Activated naive CD4-positive, alpha-beta T cell treated with anti-CD3 and anti-CD28 coated beads, Interleukin-2, amount 50 U/mL, for 24 hours (primary cell): ENCODE measurements around the gene YARS1.

ENCODE experiments used
- H3K27ac Mint-ChIP-seq: one replicate; pipeline ENCODE4 v1.8.0; 2021; ENCODE audit warnings: mild to moderate bottlenecking, mixed read lengths
- H3K27me3 Mint-ChIP-seq: one replicate; pipeline ENCODE4 v1.8.0; 2021; ENCODE audit warnings: mixed read lengths
- H3K36me3 Mint-ChIP-seq: one replicate; pipeline ENCODE4 v1.8.0; 2021; ENCODE audit warnings: mixed read lengths
- H3K4me1 Mint-ChIP-seq: one replicate; pipeline ENCODE4 v1.8.0; 2021; ENCODE audit warnings: mixed read lengths
- H3K4me3 Mint-ChIP-seq: one replicate; pipeline ENCODE4 v1.8.0; 2021; ENCODE audit warnings: mild to moderate bottlenecking, mixed read lengths
- H3K9me3 Mint-ChIP-seq: one replicate; pipeline ENCODE4 v1.8.0; 2021; ENCODE audit warnings: mixed read lengths

Gene YARS1

DNA sequence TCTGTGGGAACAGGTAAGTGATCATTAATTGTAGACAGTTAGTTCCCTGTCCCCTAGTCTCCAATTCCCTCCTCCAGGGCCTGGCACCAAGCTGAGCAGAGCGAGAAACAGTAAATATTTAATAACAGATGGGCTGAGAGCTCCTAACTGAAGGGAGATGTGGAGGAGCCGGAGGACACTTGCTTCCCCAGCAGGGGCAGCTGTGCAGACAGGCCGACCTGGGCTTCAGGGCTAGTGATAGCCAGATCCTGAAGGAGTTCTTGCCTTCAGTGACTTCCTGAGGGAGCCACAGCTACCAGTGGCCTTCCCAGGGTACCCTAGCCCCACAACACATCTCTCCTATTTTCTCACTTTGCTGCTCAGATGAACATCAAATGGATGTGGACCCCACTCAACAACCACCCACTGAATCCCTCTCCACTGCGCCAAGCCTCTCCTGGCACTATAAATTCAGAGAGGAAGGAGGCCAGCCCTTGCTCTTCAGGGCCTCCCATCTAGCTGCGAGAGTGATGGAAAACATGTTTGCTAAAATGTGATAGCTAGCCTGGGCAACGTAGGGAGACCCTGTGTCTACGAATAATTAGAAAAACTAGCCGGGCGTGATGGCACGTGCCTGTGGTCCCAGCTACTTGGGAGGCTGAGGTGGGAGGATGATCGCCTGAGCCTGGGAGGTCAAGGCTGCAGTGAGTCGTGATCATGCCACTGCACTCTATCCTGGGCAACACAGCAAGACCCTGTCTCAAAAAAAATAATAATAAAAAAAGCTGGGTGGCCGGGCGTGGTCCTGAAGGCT, 87.7 kb downstream of the YARS1 start:
- Mint-ChIP-seq H3K27ac (no peak overlapping the region), H3K27me3 (no peaks in the 10 kb centered on the region), H3K4me3 (no peak overlapping the region), H3K9me3 (no peaks in the 10 kb centered on the region), H3K36me3 (no peaks in the 10 kb centered on the region), H3K4me1 (peaks cover 23% of the 10 kb centered on the region)

DNA sequence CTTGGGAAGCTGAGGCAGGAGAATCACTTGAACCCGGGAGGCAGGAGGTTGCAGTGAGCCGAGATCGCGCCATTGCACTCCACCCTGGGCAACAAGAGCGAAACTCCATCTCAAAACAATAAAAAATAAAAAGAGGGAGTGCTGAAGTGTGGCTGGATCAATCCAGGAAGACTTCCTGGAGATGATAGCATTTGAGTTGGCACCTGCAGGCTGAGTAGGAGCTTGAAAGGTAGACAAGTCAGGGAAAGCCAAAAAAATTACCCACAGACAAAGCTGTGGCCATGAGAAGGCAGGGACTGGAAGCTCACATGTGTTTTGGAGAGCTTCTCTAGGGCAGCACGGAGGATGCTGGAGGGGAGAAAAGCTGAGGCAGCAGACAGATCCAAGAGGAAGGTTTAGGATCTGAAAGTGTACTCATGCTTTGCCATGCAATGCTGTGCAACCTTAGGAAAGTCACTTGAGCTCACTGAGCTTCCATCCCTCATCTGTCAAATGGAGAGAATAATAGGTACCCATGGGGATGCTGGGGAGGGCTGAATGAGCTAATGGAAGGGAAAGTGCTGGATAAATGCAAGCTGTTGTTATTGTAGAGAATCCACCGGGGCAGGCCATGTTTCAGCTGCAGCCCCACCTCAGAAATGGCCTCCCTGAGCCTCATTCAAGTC, 88.6 kb downstream of the YARS1 start:
- peaks cover 23% of the 10 kb centered on the region for H3K4me1 Mint-ChIP-seq

DNA sequence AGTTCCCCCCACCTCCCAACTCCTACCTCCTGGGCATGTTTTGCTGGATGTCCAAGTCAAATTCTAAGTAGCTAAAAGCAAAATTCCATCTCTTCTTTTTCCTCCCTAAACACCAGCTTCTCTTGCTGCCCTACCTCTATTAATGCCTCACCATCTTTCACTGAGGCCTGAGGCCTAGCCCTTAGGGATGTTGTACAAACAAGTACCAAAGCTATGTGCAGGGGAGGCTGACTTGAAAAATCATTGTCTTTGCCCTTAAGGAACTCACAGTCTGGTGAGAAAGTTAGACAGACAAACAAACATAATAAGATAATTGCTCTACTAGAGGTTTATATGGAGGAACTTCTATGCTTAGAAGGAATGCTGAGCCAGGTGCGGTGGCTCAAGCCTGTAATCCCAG, 89.3 kb downstream of the YARS1 start:
- Mint-ChIP-seq H3K36me3 (no peaks in the 10 kb centered on the region), H3K4me3 (no peak overlapping the region), H3K27ac (no peak overlapping the region), H3K4me1 (peaks cover 23% of the 10 kb centered on the region), H3K9me3 (no peaks in the 10 kb centered on the region), H3K27me3 (no peaks in the 10 kb centered on the region)

More for the DNA sequence above, 88.6 kb downstream of the YARS1 start:
- H3K4me3 Mint-ChIP-seq, result no peak overlapping the region
- no peak overlapping the region for H3K27ac Mint-ChIP-seq
- no peaks in the 10 kb centered on the region for H3K27me3 Mint-ChIP-seq
- H3K9me3 Mint-ChIP-seq, result no peaks in the 10 kb centered on the region
- H3K36me3 Mint-ChIP-seq, result no peaks in the 10 kb centered on the region

DNA sequence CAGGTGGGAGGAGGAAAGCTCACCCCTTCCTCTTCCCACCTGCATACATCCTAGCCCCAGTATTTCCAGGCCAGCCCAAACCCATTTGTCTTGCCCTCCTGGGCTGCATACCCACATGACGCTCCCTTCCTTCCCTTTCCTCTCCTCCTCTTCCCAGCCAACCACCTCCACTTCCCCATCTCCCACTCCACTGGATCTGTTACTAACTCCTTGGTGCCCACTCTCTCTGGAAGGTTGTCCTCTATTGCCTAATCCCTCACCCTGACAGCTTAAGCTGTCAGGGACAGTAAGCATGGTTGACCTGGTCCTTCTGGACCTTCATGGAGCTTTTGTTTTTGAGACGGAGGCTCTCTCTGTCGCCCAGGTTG, 91.6 kb downstream of the YARS1 start:
- H3K4me1 Mint-ChIP-seq, result peaks cover 15% of the 10 kb centered on the region
- peak overlapping the region; percentile 27 for H3K27ac Mint-ChIP-seq
- peaks cover 1% of the 10 kb centered on the region for H3K27me3 Mint-ChIP-seq

More for the DNA sequence above, 91.6 kb downstream of the YARS1 start:
- Mint-ChIP-seq H3K36me3 (no peaks in the 10 kb centered on the region), H3K9me3 (no peaks in the 10 kb centered on the region), H3K4me3 (no peak overlapping the region)
